HepG2 (cell line): ENCODE data around the gene SNF8. TPM values are rescaled to one million over a fixed set of nuclear protein-coding genes. Genes with fewer than 3 reads are reported as not detected.

Experiments used
- ARNTL ChIP-seq: sonication (generic); formaldehyde crosslinking; IDR thresholded peaks from 2 replicates; pipeline ENCODE4 v1.4.0; 2020; ENCODE audit warnings: mild to moderate bottlenecking, missing genetic modification reagents
- BRD4 ChIP-seq: sonication (generic); formaldehyde crosslinking; IDR thresholded peaks from 2 replicates; pipeline ENCODE4 v1.4.0; 2020; ENCODE audit warnings: missing genetic modification reagents
- DZIP1 ChIP-seq: sonication (generic); formaldehyde crosslinking; IDR thresholded peaks from 2 replicates; pipeline ENCODE4 v1.5.0; 2020; ENCODE audit warnings: mild to moderate bottlenecking, missing genetic modification reagents
- ERF ChIP-seq: IDR thresholded peaks from 2 replicates; pipeline ENCODE4 v1.6.1; 2018; ENCODE audit warnings: missing biosample characterization, missing genetic modification reagents
- KMT2B ChIP-seq: IDR thresholded peaks from 2 replicates; pipeline ENCODE4 v1.6.1; 2016; ENCODE audit warnings: missing genetic modification reagents, missing compliant biosample characterization
- RFXAP ChIP-seq: sonication (generic); formaldehyde crosslinking; IDR thresholded peaks from 2 replicates; pipeline ENCODE4 v1.4.0; 2020; ENCODE audit warnings: missing genetic modification reagents, borderline replicate concordance
- SIX4 ChIP-seq: sonication (generic); formaldehyde crosslinking; IDR thresholded peaks from 2 replicates; pipeline ENCODE4 v1.4.0; 2020; ENCODE audit warnings: missing genetic modification reagents
- SMC3 ChIP-seq: IDR thresholded peaks from 2 replicates; pipeline ENCODE4 v1.6.1; 2011; ENCODE audit warnings: low read length, improper control_type of control experiment
- SP2 ChIP-seq: sonication (generic); formaldehyde crosslinking; IDR thresholded peaks from 2 replicates; pipeline ENCODE4 v1.5.1; 2020; ENCODE audit warnings: mild to moderate bottlenecking, missing genetic modification reagents
- YY1 ChIP-seq: IDR thresholded peaks from 2 replicates; pipeline ENCODE4 v1.6.1; 2011; ENCODE audit warnings: low read length, low read depth, moderate library complexity, mild to moderate bottlenecking; ENCODE audit not compliant: insufficient read depth, insufficient replicate concordance
- ZMAT3 ChIP-seq: sonication (generic); formaldehyde crosslinking; conservative IDR thresholded peaks from 2 replicates; pipeline ENCODE4 v1.7.0; 2021; ENCODE audit warnings: missing genetic modification reagents
- ZNF282 ChIP-seq: fragments of 450-650 bp; IDR thresholded peaks from 2 replicates; pipeline ENCODE4 v1.6.1; 2018; ENCODE audit not compliant: partially characterized antibody
- ZNF331 ChIP-seq: sonication (generic); formaldehyde crosslinking; IDR thresholded peaks from 2 replicates; pipeline ENCODE4 v1.4.0; 2020; ENCODE audit warnings: missing genetic modification reagents
- ZNF496 ChIP-seq: sonication (generic); formaldehyde crosslinking; IDR thresholded peaks from 2 replicates; pipeline ENCODE4 v1.8.1; 2023; ENCODE audit warnings: mild to moderate bottlenecking, moderate library complexity, missing genetic modification reagents; ENCODE audit not compliant: insufficient replicate concordance
- ZNF609 ChIP-seq: sonication (generic); formaldehyde crosslinking; IDR thresholded peaks from 2 replicates; pipeline ENCODE4 v1.4.0; 2020; ENCODE audit warnings: mild to moderate bottlenecking, missing genetic modification reagents, borderline replicate concordance
- ZNF782 ChIP-seq: sonication (generic); formaldehyde crosslinking; IDR thresholded peaks from 2 replicates; pipeline ENCODE4 v1.4.0; 2020; ENCODE audit warnings: missing genetic modification reagents, mild to moderate bottlenecking, borderline replicate concordance
- polyA plus RNA-seq, 8 experiments: library from polyadenylated mRNA; depleted of rRNA in 3 of 8; stranded (reverse) in 7 of 8; unstranded in 1 of 8; fragments of >200 nt; fragmentation: Illumina TruSeq in 4 of 8; extraction: Trizol in 4 of 8; gene quantifications; 2 replicates each; pipeline versions ENCODE4 v1.2.1 to v1.2.3, GENCODE V29; 2011 to 2016; ENCODE audit warnings: low read depth in 4 of 8, missing spikeins in 1 of 8, mixed read lengths in 1 of 8; ENCODE audit not compliant: insufficient read depth in 1 of 8
- total RNA-seq, 5 experiments: library from RNA; depleted of rRNA; stranded (reverse); fragments of >200 nt; fragmentation: Illumina TruSeq; extraction: Trizol; gene quantifications; 2 replicates each; pipeline ENCODE4 v1.2.3, GENCODE V29; 2016; ENCODE audit warnings: low read depth in 1 of 5
- TF ChIP-seq, protein P1 (sequence below): fragments of 450-650 bp; IDR thresholded peaks from 2 replicates; pipeline ENCODE4 v1.6.1; 2017
- TF ChIP-seq, protein P2 (sequence below): sonication (generic); formaldehyde crosslinking; IDR thresholded peaks from 2 replicates; pipeline ENCODE4 v1.8.0; 2022; ENCODE audit warnings: missing genetic modification reagents, mild to moderate bottlenecking, borderline replicate concordance
- TF ChIP-seq, protein P3 (sequence below): IDR thresholded peaks from 2 replicates; pipeline ENCODE4 v1.6.1; 2016; ENCODE audit warnings: missing compliant biosample characterization, missing genetic modification reagents, borderline replicate concordance

Gene SNF8
- total and polyA plus RNA-seq, 2 of the 13 experiments (the other 11 are each of a cell fraction or from before 2014, with no cell fraction given) = 114 to 153 TPM

- no peak; the same call in 1 of the 2 replicates for TF ChIP-seq ZNF331 (CRISPR knock-in tag)
- TF ChIP-seq, protein P1, sequence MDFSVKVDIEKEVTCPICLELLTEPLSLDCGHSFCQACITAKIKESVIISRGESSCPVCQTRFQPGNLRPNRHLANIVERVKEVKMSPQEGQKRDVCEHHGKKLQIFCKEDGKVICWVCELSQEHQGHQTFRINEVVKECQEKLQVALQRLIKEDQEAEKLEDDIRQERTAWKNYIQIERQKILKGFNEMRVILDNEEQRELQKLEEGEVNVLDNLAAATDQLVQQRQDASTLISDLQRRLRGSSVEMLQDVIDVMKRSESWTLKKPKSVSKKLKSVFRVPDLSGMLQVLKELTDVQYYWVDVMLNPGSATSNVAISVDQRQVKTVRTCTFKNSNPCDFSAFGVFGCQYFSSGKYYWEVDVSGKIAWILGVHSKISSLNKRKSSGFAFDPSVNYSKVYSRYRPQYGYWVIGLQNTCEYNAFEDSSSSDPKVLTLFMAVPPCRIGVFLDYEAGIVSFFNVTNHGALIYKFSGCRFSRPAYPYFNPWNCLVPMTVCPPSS = no peak
- TF ChIP-seq ZNF496 (CRISPR knock-in tag) = no peak
- no peak for TF ChIP-seq SIX4
- TF ChIP-seq, protein P2, sequence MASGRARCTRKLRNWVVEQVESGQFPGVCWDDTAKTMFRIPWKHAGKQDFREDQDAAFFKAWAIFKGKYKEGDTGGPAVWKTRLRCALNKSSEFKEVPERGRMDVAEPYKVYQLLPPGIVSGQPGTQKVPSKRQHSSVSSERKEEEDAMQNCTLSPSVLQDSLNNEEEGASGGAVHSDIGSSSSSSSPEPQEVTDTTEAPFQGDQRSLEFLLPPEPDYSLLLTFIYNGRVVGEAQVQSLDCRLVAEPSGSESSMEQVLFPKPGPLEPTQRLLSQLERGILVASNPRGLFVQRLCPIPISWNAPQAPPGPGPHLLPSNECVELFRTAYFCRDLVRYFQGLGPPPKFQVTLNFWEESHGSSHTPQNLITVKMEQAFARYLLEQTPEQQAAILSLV (CRISPR knock-in tag) = no peak
- peak; percentile 40; the same call in 1 of the 2 replicates for TF ChIP-seq KMT2B (CRISPR knock-in tag)
- TF ChIP-seq SP2 (CRISPR knock-in tag) = no peak
- TF ChIP-seq ERF (CRISPR knock-in tag) = no peak; the same call in 1 of the 2 replicates
- no peak for TF ChIP-seq SMC3
- TF ChIP-seq ZNF282 = no peak
- no peak for TF ChIP-seq ARNTL
- TF ChIP-seq, protein P3, sequence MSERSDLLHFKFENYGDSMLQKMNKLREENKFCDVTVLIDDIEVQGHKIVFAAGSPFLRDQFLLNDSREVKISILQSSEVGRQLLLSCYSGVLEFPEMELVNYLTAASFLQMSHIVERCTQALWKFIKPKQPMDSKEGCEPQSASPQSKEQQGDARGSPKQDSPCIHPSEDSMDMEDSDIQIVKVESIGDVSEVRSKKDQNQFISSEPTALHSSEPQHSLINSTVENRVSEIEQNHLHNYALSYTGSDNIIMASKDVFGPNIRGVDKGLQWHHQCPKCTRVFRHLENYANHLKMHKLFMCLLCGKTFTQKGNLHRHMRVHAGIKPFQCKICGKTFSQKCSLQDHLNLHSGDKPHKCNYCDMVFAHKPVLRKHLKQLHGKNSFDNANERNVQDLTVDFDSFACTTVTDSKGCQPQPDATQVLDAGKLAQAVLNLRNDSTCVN (CRISPR knock-in tag) = peak; percentile 11; the same call in 1 of the 2 replicates
- TF ChIP-seq BRD4 (CRISPR knock-in tag) = no peak
- no peak for TF ChIP-seq RFXAP (CRISPR knock-in tag)
- no peak for TF ChIP-seq DZIP1 (CRISPR knock-in tag)
- no peak for TF ChIP-seq ZNF609 (CRISPR knock-in tag)
- TF ChIP-seq ZMAT3 (CRISPR knock-in tag) = no peak
- peak; percentile 20 for TF ChIP-seq YY1
- no peak for TF ChIP-seq ZNF782 (CRISPR knock-in tag)
Measured at GRCh38 chr17:48960834-48961515, 16.3 kb upstream of the SNF8 start (continued).
